HepG2 (cell line): ENCODE measurements around the gene CGB8. TPM values are rescaled to one million over a fixed set of nuclear protein-coding genes. Genes with fewer than 3 reads are reported as not detected.
"Not testable (repeated sequence)": the region's sequence is repeated elsewhere in the genome, so short reads cannot be mapped to it uniquely, and the experiment has no call there.

Source experiments
- ATAC-seq: fragments of 200-7000 bp; cut with Tn5 transposase; 3 replicates; pipeline ENCODE4 v1.9.1; 2020; ENCODE audit warnings: mild to moderate bottlenecking, moderate library complexity
- BruUV-seq: library from RNA; stranded (reverse); fragments of 400-500 nt; replicated peaks from 2 replicates; lab custom pipeline; 2021; lab: Mats Ljungman, UMichigan
- CTCF ChIA-PET: fragments of 300-600 bp; formaldehyde crosslinking; extraction: SDS; loops from one replicate; lab custom pipeline; 2021; ENCODE audit warnings: low total read pairs, inconsistent platforms, low intra/inter-chr PET ratio; lab: Yijun Ruan, JAX
- POLR2A ChIA-PET: fragments of 350-600 bp; sonication (Branson Sonifier 250); formaldehyde crosslinking; loops from one replicate; lab custom pipeline; 2020; ENCODE audit warnings: antibody characterized with exemption, inconsistent platforms; lab: Yijun Ruan, JAX
- DNase-seq: peaks from one replicate; pipeline ENCODE4 v3.0.0-alpha.2; 2015; ENCODE audit warnings: low spot score
- FAIRE-seq: peaks from 3 replicates; lab custom pipeline; 2011; peaks lifted over from hg19 to GRCh38; lab: Jason Lieb, UNC
- H2AFZ ChIP-seq: one replicate; pipeline ENCODE4 v1.6.1; 2011; ENCODE audit warnings: low read length, inconsistent platforms
- H3K27ac ChIP-seq: fragments of 300-600 bp; 3 replicates; pipeline ENCODE4 v1.8.0; 2011; ENCODE audit warnings: mixed run types, mild to moderate bottlenecking, mixed read lengths, low read length, inconsistent platforms; ENCODE audit not compliant: insufficient read depth; ENCODE audit errors: extremely low read length
- H3K27me3 ChIP-seq, 2 experiments: fragments of 200-600 bp in 1 of 2; 2 replicates in 1 of 2; 3 replicates in 1 of 2; pipeline versions ENCODE4 v1.6.0 to v1.8.0; 2011; ENCODE audit warnings: low read length in 2 of 2, mild to moderate bottlenecking in 2 of 2, moderate library complexity in 2 of 2, inconsistent platforms in 1 of 2; ENCODE audit not compliant: insufficient read depth in 2 of 2, control insufficient read depth in 1 of 2
- H3K36me3 ChIP-seq, 2 experiments: fragments of 200-600 bp in 1 of 2; replicated peaks in 1 of 2; 2 replicates in 1 of 2; 3 replicates in 1 of 2; pipeline versions ENCODE4 v1.5.1 to v1.8.0; 2011; ENCODE audit warnings: low read length in 2 of 2, inconsistent platforms in 1 of 2; ENCODE audit not compliant: insufficient read depth in 2 of 2, control insufficient read depth in 1 of 2
- H3K4me1 ChIP-seq: 2 replicates; pipeline ENCODE4 v1.5.1; 2012; ENCODE audit warnings: low read length, inconsistent platforms; ENCODE audit not compliant: insufficient read depth
- H3K4me2 ChIP-seq: 2 replicates; pipeline ENCODE4 v1.6.0; 2011; ENCODE audit warnings: low read depth, low read length, inconsistent platforms
- H3K4me3 ChIP-seq, 3 experiments: fragments of 200-600 bp in 1 of 3; sonication (generic), shearing (Covaris generic) in 1 of 3; replicated peaks in 1 of 3; 2 replicates each; pipeline ENCODE4 v1.5.1; 2011 to 2016; ENCODE audit warnings: low read length in 3 of 3, inconsistent platforms in 2 of 3, low read depth in 2 of 3, mild to moderate bottlenecking in 2 of 3, control low read depth in 1 of 3, mixed read lengths in 1 of 3; ENCODE audit not compliant: insufficient read depth in 1 of 3
- H3K79me2 ChIP-seq: one replicate; pipeline ENCODE4 v1.6.1; 2011; ENCODE audit warnings: low read length, inconsistent platforms; ENCODE audit not compliant: insufficient read depth
- H3K9ac ChIP-seq: 2 replicates; pipeline ENCODE4 v1.6.0; 2011; ENCODE audit warnings: mild to moderate bottlenecking, low read depth, low read length, inconsistent platforms; ENCODE audit not compliant: insufficient read depth
- H3K9me3 ChIP-seq: 2 replicates; pipeline ENCODE4 v1.5.1; 2012; ENCODE audit warnings: mild to moderate bottlenecking, low read length
- H4K20me1 ChIP-seq: 2 replicates; pipeline ENCODE4 v1.6.0; 2011; ENCODE audit warnings: inconsistent platforms, mild to moderate bottlenecking, low read length, moderate library complexity; ENCODE audit not compliant: insufficient read depth
- WGBS: methylation state at CpG from one replicate; pipeline ENCODE4 v1.1.6; 2017; ENCODE audit warnings: low lambda C conversion rate; 5-methylcytosine and 5-hydroxymethylcytosine counted together
- in situ Hi-C: cut with HindIII; loops from 2 replicates; pipeline ENCODE4 v1.10.0; 2017; ENCODE audit warnings: low pct_unique_long_range_greater_than_20kb; ENCODE audit not compliant: extremely low pct_ligation_motif_present
- intact Hi-C: fragments of 100-400 bp; cut with micrococcal nuclease; formaldehyde crosslinking; loops from one replicate; pipeline ENCODE4 v1.10.0; 2022; ENCODE audit not compliant: unreplicated experiment
- polyA plus RNA-seq, 8 experiments: library from polyadenylated mRNA; depleted of rRNA in 3 of 8; stranded (reverse) in 7 of 8; unstranded in 1 of 8; fragments of >200 nt; fragmentation: Illumina TruSeq in 4 of 8; extraction: Trizol in 4 of 8; gene quantifications; 2 replicates each; pipeline versions ENCODE4 v1.2.1 to v1.2.3, GENCODE V29; 2011 to 2016; ENCODE audit warnings: low read depth in 4 of 8, missing spikeins in 1 of 8, mixed read lengths in 1 of 8; ENCODE audit not compliant: insufficient read depth in 1 of 8
- total RNA-seq, 5 experiments: library from RNA; depleted of rRNA; stranded (reverse); fragments of >200 nt; fragmentation: Illumina TruSeq; extraction: Trizol; gene quantifications; 2 replicates each; pipeline ENCODE4 v1.2.3, GENCODE V29; 2016; ENCODE audit warnings: low read depth in 1 of 5

CGB8 gene
- total and polyA plus RNA-seq, 2 of the 13 experiments (the other 11 are each of a cell fraction or from before 2014, with no cell fraction given), result not detected

DNA sequence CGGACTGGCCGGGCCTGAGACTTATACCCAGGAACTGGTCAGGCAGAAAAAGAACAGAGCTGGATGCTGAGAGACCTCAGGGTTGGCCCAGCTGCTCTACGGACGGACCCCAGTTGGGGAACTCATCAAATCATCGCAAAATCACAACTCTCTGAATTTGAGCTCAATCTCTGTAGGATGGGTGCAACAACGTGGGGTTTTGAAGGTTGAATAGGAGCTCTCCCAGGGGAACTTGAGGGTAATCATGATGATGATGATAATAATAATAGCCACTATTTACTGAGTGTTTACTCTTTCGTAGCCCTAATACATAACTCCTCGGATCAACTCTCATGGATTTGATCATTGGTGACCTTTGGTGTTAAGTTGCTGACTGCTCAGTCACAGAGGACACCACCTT lies 18.6 kb downstream of the CGB8 start:
- H2AFZ ChIP-seq, intact Hi-C loops, H3K79me2 ChIP-seq, DNase-seq, in situ Hi-C loops, H3K9ac ChIP-seq, H3K9me3 ChIP-seq, FAIRE-seq, POLR2A ChIA-PET, H3K36me3 ChIP-seq, CTCF ChIA-PET, H3K4me2 ChIP-seq, BruUV-seq, ATAC-seq, H3K27me3 ChIP-seq, H3K4me3 ChIP-seq, H3K4me1 ChIP-seq, H3K27ac ChIP-seq, H4K20me1 ChIP-seq: not testable (repeated sequence)
- 45% methylated on average over 4 of the region's 8 CpGs for WGBS

DNA sequence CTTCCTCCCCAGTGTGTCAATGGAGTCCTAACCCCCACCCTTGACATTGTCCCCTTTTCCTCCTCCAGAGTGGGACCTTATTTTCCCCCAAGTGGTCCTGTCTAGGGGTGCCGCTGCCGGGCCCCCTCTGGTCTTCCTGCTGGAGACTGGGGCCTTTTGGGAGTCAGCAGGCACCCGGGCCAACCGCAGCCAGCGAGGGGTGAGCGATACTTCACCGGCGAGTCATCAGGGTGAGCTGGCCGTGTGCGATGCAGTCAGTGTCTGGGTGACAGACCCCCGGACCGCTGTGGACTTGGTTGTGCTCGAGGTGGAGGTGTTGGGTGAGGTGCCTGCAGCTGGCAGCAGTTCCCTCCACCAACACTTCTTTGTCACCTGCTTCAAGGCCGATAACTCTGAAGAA lies 19.2 kb downstream of the CGB8 start:
- H3K4me2 ChIP-seq, H3K27me3 ChIP-seq, FAIRE-seq, H3K9ac ChIP-seq, DNase-seq, CTCF ChIA-PET, H3K27ac ChIP-seq, H3K9me3 ChIP-seq, ATAC-seq, BruUV-seq, H3K4me3 ChIP-seq, in situ Hi-C loops, H3K36me3 ChIP-seq, intact Hi-C loops, H3K4me1 ChIP-seq, POLR2A ChIA-PET, H4K20me1 ChIP-seq, H2AFZ ChIP-seq, H3K79me2 ChIP-seq: not testable (repeated sequence)
- 14% methylated on average over 2 of the region's 14 CpGs for WGBS

DNA sequence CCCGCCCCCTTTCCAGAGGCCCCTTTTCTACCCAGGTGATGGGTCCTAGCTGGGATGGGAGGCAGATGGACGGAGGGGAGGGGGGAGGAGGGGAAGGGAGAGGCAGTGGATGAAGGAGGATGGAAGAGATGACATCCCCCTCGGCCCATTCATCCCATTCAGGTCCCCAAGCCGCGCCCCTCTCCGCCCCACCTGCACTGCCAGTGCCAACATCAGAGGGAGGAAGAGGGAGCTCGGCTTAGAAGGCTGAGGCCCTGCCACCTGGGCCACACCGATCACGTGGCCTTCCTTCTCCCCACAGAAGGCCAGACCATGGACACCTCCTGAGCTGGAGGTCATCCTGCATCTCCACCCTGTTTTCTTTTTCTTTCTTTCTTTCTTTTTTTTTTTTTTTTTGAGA lies 20.2 kb downstream of the CGB8 start:
- in situ Hi-C loops, H3K27me3 ChIP-seq, FAIRE-seq, H2AFZ ChIP-seq, BruUV-seq, H3K27ac ChIP-seq, H3K4me1 ChIP-seq, H3K79me2 ChIP-seq, H3K4me2 ChIP-seq, DNase-seq, POLR2A ChIA-PET, H4K20me1 ChIP-seq, CTCF ChIA-PET, H3K9ac ChIP-seq, H3K36me3 ChIP-seq, H3K9me3 ChIP-seq, H3K4me3 ChIP-seq, intact Hi-C loops, ATAC-seq: not testable (repeated sequence)
- 28% methylated on average over 6 of the region's 9 CpGs for whole genome bisulfite sequencing

DNA sequence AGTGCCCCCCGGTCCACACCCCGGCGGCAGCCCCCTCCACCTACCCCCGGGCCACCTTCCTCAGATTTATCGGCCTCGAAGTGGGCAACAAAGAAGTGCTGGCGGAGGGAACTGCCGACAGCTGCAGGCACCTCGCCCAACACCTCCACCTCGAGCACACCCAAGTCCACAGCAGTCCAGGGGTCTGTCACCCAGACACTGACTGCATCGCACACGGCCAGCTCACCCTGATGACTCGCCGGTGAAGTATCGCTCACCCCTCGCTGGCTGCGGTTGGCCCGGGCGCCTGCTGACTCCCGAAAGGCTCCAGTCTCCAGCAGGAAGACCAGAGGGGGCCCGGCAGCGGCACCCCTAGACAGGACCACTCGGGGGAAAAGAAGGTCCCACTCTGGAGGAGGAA lies 23.3 kb downstream of the CGB8 start:
- intact Hi-C loops, H3K27ac ChIP-seq, POLR2A ChIA-PET, H3K4me2 ChIP-seq, H3K9ac ChIP-seq, H3K79me2 ChIP-seq, DNase-seq, H2AFZ ChIP-seq, FAIRE-seq, H3K9me3 ChIP-seq, in situ Hi-C loops, BruUV-seq, H4K20me1 ChIP-seq, CTCF ChIA-PET, H3K4me3 ChIP-seq, ATAC-seq, H3K36me3 ChIP-seq: not testable (repeated sequence)
- peaks cover 0 to 16% of the 10 kb centered on the region in 2 experiments; a peak in 3 of 5 replicates for H3K27me3 ChIP-seq
- WGBS, result 22% methylated on average over 17 of the region's 23 CpGs
- H3K4me1 ChIP-seq, result peaks cover 10% of the 10 kb centered on the region; the same call in 1 of the 2 replicates
